ENCODE measurements around the gene CPNE1. TPM values are rescaled to one million over a fixed set of nuclear protein-coding genes. Genes with fewer than 3 reads are reported as not detected.

CPNE1 gene
- total RNA-seq, 1 donor from 2014 or later = 60.6 TPM

DNA sequence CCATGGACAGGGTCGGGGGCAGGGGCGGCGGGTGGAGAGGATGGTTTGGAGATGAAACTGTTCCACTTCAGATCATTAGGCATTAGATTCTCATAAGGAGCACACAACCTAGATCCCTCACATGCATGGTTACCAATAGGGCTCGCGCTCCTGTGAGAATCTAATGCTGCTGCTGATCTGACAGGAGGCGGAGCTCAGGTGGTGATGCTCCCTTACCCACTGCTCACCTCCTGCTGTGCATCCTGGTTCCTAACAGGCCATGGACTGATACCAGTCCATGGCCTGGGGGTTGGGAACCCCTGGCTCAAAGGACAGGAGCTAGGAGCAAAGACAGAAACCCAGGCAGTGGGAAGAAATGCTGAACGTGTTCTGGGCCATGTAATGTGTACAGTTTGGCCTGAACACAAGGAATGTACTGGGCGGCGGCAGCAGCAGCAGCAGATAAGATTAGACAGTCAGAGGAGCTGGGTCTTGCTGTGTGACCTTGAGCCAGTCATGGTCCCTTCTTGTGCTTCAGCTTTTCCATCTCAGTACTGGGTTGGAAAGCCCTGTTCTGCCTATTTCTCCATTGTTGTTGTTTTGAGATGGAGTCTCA lies 53.8 kb downstream of the CPNE1 start:
- ATAC-seq (ENCODE audit: poor library complexity) (no peak), DNase-seq (no peak)
- intact Hi-C loops (cut with DNase I) = no loop called here

DNA sequence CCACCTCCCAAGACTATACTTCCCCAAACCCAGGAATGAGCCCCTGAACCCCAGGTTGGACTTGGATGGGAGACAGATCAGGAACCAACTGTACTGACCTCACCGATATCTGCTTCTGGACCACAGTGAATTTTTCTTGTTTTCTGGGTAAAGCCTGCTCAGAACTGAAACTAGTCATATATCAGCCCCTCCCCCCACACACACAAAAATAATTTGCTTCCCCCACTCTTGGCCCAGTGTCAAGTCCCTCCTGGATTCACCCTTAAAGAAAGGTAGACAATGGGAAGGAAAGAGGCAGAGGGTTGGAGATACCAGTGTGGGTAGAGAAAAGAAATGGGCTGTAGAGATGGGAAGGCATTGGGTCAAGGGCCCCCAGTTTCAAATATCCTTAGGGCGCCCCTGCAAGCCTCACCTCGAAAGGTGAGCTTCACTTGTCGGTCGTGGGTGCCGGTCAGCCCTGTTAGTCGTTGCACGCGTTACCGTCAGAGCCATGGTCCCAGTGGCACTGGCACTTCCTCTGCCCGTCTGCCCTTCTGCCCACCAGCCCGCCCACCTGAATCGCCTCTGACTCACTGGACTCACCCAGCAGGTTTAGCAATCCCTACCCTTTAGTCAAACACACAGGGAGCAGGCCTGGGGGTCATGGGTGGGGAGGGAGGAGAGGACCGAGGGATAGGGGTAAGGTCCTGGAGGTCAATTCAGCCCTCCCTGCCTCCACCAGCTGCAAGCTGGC lies 57.5 kb downstream of the CPNE1 start:
- intact Hi-C loops (cut with DNase I) = no loop called here
- ATAC-seq (ENCODE audit: poor library complexity) = no peak
- DNase-seq = no peak

DNA sequence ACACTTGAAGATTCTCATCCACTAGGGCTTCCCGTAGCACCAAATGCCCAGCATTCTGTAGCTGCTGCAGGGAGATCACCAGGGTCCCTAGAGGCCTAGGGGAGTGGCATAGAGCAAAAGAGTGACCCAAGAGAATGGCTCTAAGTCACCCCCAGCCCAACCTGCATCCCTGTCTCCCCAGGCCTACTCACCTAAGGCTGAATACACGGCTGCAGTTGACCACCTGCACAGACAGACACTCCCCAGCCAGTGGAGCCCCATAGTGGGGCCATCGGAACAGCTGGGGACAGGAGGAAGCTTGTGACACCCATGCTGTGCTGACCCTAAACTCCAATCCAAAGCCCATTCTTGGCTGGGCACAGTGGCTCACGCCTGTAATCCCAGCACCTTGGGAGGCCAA lies 58.6 kb downstream of the CPNE1 start:
- intact Hi-C loops (cut with DNase I) = no loop called here
- no peak for ATAC-seq (ENCODE audit: poor library complexity)
- no peak for DNase-seq

DNA sequence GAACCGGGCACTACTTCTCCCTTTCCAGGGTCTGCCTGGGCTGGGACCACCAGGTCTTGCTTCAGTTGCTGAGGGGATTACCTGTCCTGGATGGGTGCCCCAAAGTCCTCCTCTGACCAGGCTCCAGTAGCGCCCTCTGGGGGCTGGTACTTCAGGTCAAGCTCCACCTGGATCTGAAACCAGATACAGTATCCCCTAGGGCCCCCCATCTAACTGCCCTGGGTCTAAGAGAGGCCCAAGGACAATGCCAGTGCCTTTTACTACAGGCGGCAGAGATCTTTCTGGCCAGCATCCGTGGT lies 60.3 kb downstream of the CPNE1 start:
- DNase-seq (no peak), ATAC-seq (ENCODE audit: poor library complexity) (no peak)
- intact Hi-C loops (cut with DNase I) = no loop called here

DNA sequence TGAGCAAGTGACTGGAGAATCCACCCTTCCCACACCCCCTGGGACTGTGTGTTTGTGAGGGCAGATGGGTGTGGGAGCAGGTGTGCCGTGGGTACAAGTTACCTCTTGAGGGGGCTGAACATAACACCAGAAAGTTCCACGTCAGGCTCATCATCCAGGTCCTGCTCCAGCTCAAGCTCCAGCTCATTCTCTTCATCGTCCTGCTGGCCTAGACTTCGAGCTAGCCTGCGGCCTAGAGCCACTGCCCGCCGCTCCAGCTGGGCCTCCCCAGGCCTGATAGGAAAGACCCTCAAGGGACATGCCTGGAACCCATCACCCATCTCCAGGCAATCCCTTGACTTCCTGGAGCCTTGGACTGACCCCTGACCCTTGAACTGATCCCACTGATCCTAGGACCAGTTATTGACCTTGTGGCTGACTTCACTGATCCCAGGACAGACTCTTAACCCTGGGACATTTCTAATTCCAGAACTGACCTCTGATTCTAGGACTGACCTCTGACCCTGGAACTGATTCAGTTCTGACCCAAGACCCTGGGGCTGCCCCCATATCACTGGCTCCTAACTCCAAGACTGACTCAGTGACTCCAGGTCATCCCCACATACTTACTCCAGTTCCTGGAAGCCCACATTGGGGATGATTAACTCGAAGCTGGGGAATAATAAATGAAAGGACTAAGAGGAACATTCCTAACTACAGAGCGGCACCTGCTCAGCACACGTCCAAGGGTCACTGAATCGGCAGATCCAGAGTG lies 60.8 kb downstream of the CPNE1 start:
- DNase-seq (peak; percentile 13), ATAC-seq (ENCODE audit: poor library complexity) (no peak)
- intact Hi-C loops (cut with DNase I) = no loop called here

DNA sequence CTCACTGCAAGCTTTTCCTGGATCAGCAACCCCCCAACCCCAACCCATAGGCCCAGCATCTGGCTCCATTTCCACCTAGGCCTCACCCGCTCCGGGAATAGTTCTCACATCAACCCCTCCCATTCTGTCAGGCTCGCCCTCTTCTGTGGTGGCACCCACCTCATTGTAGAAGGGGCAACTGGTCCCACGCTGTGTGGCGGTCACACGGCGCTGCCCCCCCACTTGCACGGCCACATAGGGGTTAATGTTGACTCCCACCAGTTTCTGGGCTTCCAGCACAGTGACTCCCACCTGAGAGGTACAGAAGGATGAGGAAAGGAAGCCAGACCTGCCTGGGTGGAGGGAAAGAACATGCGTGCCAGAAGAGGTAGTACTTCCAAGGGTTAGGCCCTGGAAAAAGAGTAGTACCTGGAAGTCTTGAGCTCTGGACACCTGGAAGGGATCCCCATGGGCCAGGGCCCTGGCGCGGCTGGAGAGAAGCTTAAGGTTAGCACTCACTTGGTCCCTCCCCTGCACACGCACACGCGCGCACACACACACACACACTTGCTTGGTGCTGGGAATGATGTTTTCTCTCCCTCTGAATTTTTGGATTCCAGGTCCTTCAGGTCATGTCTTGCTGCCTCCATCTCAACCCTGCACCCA lies 61.7 kb downstream of the CPNE1 start:
- no peak for ATAC-seq (ENCODE audit: poor library complexity)
- intact Hi-C loops (cut with DNase I) = no loop called here
- DNase-seq = peak; percentile 30

DNA sequence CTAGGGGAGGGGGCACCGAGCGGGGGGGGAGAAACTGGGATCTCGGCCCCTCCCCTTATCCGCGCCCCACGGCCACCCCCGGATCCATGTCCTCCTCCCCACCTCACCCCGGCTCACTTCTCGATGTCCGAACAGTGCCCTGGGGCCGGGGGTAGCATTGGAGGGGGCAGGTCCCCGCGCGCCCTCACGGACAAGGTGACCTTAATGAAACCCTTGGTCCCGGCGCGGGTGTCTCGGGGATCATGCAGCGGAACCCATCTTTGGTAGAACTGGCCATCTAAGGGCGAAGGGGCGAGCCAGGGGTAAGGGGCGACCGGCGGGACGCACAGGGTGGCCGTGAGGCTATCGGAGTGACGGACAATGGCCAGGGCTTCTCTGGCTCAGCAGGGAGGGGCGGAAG lies 62.7 kb downstream of the CPNE1 start:
- DNase-seq (peak; percentile 30), ATAC-seq (ENCODE audit: poor library complexity) (no peak)
- intact Hi-C loops (cut with DNase I) = no loop called here

DNA sequence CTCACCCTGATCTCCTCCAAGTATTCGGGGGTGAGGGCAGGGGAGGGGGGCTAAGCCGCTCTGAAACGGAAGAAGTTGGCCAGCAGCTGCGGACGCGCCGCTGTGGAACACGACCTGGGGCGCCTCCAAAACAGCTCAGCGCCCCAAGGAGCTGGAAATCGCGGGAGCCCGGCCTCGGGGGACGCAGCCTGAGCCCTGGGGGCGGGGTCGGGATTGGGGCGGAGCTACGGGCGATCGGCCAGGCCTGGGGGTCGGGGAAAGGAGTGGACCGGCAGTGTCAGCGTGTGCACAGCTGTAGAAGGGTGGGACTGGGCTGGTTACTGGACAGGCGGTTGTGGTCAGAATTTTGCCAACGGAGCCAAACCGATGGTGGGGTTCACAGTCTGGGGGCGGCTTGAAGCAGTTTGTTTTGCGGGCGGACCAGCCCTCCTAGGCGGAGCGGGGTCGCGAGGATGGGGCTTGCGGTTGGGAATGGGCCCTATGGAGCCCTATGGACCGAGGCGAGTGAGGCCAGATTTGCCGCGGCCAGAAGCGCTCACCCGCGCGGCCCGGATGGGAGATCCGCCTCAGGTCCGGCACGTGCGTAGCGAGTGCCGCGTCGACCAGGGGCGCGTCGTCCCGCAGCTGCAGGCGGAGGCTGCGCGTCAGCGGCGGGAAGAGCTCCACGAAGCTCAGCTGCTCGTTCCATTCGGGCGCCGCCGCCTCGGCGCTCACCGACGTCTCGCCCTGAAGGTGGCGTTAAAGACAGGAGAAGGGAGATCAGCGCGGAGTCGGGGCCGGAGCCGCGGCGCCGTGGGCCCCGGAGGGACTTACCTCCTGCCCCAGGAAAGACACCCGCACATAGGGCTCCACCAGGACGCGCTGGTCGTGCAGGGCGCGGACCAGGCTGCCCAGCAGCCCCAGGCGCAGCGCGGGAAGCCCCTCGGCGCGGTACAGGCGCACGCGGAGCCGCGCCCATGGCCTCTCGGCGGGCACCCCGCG lies 63.4 kb downstream of the CPNE1 start:
- intact Hi-C loops (cut with DNase I) = no loop called here

DNA sequence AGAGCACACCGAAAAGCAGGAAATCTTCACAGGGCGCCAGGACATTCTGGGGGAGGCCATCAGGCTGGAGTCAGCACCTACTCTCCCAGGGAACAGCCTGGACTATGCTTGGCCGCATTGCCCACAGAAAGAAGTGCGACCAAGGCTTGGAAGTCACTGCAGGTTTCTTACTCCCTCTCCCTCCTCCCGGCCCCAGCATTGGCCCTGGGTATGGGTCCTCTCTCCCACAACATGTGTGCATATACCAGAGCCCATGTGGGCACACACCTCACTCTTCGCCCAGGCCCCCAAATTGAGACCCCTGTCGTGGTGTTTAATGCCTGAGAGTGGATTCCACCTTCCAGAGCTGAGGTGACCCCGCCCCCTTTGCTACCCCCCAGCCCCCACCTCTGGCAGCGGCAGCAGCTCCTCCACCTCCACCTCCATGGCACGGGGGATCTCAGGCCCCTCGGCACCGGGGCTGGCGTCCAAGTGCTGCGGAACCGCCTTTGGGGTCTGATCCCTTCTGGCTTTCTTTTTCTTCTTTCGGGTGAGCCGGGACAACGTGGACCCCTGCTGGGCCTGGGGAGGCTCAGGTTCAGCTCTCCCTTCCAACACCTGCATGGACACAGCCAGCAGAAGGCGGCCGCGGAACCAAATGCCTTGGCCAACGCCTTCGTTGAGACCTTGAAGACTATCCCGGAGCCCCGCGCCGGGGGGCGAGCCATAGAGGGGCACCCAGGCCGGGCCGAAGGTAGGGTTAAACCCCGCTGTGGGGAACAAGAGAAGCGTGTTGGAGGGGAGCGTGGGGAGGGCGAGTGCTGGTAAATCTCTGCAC lies 64.3 kb downstream of the CPNE1 start:
- no peak for DNase-seq
- no peak for ATAC-seq (ENCODE audit: poor library complexity)
- intact Hi-C loops (cut with DNase I) = no loop called here

More for the DNA sequence above, 63.4 kb downstream of the CPNE1 start:
- peak; percentile 87 for DNase-seq
- peak; percentile 95 for ATAC-seq (ENCODE audit: poor library complexity)

DNA sequence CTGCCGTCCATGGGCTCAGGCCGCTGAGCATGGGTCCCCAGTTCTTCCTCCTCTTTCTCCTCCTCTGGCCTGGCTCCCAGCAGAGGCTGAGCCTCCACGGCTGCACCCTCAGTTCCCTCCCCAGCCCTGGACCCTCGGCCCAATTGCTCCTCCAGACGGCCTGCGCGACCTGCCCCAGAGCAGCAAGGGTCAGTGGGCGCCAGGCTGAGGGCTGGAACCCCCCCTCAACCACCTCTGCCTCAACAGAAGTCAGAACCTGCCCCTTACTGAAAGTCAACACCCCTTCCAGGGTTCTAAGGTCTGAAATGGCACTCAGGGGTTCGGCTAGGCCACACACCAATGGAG lies 65.0 kb downstream of the CPNE1 start:
- intact Hi-C loops (cut with DNase I) = no loop called here
- DNase-seq (no peak), ATAC-seq (ENCODE audit: poor library complexity) (no peak)

DNA sequence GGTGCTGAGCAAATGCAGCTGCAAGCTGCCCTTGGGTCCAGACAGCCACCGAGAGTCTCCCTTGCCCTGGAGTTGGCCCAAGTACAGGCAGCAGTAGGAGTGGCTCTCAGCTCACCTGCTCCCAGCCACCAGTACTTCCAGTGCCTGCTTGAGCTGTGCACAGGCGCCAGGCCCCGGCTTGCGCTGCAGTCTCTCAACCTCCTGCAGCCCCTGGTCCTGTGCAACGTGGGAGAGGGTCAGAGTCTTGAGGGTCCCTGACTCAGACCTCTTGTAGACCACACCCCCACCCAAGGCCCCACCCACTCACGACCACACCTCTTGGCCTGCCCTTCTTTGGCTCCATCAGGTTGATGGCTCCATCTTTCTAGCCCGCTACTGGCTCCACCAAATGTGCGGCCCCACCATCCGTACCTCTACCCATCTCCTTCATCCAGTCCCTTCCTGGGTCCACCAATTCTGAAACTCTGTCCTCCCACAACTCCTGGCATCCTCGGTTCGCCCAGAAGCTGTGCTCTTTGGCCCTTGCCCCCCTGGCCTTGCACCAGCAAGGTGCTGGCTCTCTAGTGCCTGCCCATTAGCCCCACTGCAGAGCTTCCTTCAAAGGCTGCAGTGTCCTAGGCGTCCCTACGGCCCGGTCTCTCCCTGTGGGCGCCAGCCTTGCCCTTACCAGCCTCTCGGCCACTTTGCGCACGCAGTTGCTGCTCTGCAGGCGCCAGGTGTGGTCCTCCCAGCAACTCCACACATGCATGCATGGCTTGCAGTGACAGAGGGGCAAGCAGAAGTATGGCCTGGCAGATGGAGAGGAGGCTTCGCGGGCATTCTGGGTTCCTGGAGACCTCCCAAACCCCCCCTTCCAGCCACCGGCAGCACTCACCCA lies 65.6 kb downstream of the CPNE1 start:
- intact Hi-C loops (cut with DNase I) = no loop called here
- ATAC-seq (ENCODE audit: poor library complexity) = no peak

DNA sequence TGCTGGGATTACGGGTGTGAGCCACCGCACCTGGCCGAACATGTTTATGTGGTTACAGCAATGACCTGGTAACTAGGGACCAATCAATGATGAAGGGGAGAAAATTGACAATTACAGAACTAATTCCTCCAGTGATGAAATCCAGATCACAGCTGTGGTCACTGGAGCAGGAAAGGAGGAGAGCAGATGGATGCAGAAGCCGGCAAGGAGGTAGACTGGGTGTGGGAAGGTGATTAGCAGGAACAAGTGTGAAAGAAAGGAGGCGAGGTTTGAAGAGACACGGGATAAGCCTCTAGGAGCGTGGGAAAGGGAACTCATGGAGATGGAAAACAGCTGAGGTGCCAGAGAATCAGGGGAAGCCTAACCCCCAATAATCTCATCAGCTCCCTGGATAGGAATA lies 66.2 kb downstream of the CPNE1 start:
- intact Hi-C loops (cut with DNase I) = no loop called here
- no peak for ATAC-seq (ENCODE audit: poor library complexity)

More for the DNA sequence above, 65.6 kb downstream of the CPNE1 start:
- no peak for DNase-seq

DNA sequence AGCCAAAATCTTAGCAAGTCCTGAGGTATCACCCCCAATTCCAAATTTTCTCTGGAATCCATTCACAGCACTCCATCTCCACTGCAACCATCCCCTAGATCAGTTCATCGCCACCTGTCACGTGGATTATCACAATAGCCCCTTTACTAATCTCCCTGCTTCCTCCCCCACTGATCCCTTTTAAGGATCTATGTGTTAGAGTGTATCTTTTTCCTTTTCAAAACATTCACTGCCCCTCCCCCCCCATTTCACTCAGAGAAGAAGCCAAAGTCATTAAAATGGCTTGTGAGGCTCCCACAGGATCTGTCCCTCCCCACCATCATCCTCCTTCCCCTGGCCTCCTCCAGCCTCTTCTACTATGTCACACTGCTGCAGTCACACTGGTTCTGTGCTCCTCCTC lies 67.5 kb downstream of the CPNE1 start:
- intact Hi-C loops (cut with DNase I) = no loop called here
- ATAC-seq (ENCODE audit: poor library complexity) = no peak

More for the DNA sequence above, 66.2 kb downstream of the CPNE1 start:
- no peak for DNase-seq

DNA sequence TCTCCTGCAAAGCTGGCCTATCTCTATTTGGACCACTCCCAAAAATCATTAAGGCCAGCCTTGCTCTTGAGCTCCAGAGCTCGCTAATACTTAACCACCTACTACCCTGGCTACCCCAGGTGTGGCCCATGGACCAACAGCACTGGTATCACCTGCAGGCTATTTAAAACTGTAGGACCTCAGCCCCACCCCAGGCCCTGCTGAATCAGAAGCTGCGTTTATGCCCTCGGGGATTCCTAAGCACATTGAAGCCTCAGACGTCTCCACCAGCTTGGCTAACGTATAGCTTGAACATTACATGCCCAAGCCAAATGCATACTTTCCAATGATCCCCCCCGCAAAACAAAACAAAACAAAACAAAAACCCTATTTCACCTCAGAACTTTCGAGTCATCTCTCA lies 68.8 kb downstream of the CPNE1 start:
- intact Hi-C loops (cut with DNase I) = no loop called here

More for the DNA sequence above, 67.5 kb downstream of the CPNE1 start:
- no peak for DNase-seq

DNA sequence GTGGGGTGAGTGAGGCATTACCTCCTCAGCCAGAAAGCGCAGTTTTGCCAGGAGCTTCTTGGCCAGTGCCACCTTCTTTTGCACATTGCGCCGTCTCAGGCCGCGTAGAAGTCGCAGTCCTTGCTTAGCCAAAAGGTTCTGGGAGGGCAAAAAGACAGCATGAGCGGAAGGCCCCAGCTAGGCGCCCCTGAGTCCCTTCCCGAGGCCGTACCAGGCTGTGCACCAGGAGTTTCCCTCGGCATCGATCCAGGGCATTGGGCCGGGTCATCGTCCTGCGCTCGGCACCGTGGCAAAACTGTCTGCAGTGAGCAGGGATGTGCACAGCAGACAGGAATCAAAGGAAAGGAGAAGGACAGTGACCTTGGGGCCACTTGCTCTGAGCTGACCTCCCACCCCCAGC lies 69.2 kb downstream of the CPNE1 start:
- no peak for ATAC-seq (ENCODE audit: poor library complexity)
- intact Hi-C loops (cut with DNase I) = no loop called here
- no peak for DNase-seq

More for the DNA sequence above, 68.8 kb downstream of the CPNE1 start:
- DNase-seq = no peak
- ATAC-seq (ENCODE audit: poor library complexity) = no peak

DNA sequence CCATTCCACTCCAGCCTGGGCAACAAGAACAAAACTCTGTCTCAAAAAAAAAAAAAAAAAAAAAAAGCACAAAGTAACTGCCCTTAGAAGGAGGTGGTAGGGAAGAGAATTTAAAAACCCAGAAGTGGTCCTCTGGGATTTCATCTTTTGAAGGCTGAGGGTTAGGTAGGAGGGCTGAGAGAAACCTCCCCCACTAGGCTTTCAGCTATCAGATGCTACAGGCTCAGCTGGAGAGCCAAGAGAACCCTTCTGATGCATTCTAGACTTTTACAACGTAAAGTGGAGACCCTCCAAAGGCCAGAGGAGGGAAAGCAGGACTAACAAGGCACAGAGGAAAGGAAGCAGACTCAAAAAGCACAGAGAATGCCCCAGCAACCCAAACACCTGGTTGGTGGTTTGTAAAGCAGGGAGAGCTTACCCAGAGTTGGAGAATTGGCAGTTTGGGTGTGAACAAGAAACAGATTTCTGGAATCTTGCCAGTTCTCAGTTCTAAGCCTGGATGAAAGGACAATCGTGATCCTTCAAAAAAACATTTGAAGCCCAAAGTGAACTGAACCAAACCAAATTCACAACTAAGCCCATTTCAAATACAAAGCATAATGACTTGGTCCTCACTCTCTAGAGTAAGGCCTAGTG lies 72.2 kb downstream of the CPNE1 start:
- intact Hi-C loops (cut with DNase I) = no loop called here
- ATAC-seq (ENCODE audit: poor library complexity) = no peak
- DNase-seq = no peak

Measured in Right ventricle myocardium superior (tissue), 1 donor.